H4 (cell line): ENCODE data around the gene PA2G4. TPM values are rescaled to one million over a fixed set of nuclear protein-coding genes. Genes with fewer than 3 reads are reported as not detected.

Experiments
- DNase-seq: peaks from one replicate; pipeline ENCODE4 v3.0.0-alpha.2; 2015; ENCODE audit warnings: low spot score
- total RNA-seq: library from RNA; depleted of rRNA; stranded (reverse); fragments of >200 nt; shearing (Covaris generic); gene quantifications from 2 replicates; pipeline ENCODE4 v1.2.3, GENCODE V29; 2014

Gene PA2G4
- total RNA-seq, 1 experiment from 2014 or later, result 227 TPM

DNA sequence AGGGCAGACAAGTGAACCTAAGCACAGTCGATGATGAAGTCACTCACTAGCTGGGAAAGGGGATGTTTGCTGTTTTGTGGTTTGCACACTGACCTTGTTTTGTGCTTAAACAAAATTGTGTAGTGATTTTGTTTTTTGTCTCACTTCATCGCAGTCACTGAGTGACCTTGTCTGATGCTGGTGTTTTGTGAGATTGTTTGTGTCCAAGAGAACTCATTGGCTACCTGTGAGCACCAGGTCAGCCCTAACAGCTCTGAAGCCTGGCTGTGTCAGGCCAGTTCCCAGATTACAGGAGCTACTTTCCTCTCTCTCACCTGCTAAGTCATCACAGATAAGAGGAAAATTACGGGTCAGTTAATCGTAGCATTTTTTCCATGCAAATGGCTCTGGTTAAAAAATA, 19.8 kb downstream of the PA2G4 start:
- DNase-seq, result no peak

DNA sequence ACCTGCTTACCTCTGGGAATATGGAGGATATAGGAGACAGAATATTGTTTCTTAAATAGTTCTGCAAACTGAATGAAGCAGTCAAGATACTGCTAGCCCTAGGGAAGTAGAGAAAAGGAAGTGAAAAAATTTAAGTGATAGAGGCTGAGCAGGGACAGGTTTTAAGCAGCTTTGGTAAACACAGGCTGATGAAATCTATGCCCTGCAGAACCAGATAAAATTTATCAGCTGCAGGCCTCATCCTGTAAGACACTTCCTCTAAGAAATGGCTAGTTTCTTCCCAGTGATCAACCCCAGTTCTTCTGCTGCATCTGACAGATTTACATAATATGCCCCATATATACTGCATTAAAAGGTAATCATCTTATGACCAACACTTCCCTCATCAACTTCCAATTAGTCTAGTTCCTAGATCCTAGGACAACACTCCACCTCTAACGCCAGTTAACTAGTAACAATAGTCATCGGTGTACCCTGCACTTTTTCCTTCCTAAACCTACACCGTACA, 22.4 kb downstream of the PA2G4 start:
- DNase-seq, result no peak

DNA sequence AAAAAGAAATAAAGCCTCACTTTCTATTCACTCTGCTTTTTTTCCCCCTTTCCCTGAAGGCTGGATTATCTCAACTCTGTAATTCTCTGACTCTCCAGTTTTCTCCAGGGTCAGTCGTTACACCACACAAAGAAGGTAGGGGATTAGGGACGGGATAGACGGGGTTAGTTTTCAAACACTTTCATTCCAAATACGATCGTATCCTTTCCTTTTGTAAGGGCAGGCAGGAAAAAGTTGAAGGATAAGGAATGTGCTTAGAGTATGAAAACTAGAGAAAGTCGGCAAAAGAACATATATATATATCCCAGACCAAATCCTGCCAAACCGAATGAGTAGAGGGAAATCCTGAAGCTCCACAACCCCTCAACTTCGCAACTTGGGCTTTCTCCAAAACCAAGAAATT, 23.1 kb downstream of the PA2G4 start:
- DNase-seq, result no peak

DNA sequence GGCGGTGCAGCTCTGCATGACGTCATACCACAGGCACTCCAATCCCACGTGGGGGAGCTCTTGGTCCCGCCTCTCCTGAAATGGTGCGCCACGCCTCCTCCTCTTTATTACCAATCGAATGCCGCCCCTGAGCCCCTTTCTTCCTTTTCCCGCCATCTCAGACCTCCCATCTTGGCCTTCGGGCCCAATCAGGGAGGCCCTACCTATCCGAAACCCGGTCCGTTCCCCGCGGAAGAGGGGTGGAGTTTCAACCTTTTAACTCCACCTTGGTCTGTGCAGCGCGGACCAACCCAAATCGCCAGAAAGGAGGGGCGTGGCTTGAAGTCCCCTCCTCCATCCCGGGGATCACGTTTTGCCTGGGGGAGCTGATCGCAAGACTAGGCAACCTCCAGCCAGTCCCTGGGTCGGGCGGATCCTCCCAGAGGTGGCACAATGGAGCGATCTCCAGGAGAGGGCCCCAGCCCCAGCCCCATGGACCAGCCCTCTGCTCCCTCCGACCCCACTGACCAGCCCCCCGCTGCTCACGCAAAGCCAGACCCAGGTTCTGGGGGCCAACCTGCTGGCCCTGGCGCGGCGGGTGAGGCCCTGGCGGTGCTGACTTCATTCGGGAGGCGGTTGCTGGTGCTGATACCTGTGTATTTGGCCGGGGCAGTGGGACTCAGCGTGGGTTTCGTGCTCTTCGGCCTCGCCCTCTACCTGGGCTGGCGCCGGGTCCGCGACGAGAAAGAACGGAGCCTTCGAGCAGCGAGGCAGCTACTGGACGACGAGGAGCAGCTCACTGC, 23.7 kb downstream of the PA2G4 start, which contains the start of gene ESYT1:
Gene ESYT1, plus strand, starts transcription at position 380 of the 782 bp plus-strand sequence. Its CDS starts 53 bp downstream, at position 433.
- peak; percentile 99 for DNase-seq

DNA sequence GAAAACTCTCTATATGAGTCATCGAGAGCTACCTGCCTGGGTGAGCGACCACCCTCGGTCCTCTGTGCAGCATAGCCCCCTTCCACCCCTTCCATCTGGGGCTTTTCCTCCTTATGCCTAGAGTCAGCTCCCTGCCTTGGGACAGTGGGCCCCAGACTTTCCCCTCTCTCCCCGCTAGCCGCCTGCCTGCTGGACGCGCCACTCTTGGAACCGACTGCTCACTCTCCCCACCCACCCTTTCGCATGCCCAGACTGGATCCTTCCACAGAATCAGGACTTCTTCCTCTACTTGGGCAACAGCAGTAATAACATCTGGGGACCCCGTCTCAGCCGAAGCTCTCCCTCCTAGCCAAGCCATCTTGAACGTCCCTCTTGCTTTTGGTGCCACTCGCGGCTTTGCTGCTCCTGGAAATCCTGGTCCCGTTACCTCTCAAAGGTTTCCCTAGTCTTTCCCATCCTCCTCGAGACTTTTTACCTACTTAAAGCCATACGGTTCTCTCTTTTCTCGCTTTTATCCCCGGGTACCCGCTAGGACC, 24.4 kb downstream of the PA2G4 start:
- DNase-seq, result no peak

DNA sequence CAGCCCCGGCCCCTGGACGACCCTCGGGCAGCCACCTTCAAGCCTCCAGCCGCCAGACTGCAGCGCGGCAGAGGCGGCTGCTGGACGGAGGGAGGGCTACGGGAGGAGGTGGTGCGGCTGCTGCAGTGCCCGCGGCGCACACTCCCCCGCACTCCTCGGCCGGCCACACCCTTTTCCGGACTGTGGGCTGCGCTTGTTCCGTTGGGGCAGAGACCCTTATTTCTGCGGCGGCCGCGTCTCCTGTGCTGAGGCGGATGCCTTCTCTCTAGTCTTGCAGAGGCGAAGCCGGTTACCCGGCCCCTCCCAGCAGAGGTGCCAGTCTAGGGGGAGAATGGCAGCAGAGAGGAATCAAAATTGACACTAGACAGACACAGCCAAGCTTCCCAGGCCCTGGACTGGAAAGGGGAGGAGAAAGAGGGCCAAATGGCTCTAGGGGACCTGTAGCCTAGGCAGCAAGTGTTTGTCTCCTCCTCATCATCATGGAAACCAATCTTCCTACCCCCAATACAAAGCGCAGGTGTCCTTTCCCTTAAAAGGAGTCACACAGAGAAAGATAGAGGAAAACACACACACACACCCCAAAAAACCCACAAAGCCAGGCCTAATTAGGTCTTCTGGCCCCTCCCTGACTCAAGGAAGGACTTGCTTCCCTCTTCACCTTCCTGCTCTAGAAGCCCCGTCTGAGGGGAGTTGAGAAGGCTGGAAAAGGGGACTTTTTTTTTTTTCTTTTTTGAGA, 25.0 kb downstream of the PA2G4 start:
- no peak for DNase-seq

DNA sequence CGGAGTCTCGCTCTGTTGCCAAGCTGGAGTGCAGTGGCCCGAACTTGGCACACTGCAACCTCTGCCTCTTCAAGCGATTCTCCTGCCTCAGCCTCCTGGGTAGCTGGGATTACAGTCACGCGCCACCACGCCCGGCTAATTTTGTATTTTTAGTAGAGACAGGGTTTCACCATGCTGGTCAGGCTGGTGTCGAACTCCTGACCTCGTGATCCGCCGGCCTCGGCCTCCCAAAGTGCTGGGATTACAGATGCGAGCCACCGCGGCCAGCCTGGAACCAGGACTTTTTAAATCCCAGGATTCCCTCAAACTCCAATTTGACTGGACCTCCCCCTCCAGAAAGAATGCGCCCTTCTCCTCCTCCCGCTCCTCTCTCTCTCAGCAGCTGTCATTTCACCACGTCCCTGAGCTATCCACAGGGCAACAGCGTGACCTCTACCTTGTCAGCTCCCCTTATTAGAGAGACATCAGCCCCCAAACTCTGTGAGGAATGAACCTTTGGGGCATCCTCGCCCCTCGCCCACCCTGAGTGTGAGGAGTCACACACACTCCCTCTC, 25.7 kb downstream of the PA2G4 start:
- no peak for DNase-seq

DNA sequence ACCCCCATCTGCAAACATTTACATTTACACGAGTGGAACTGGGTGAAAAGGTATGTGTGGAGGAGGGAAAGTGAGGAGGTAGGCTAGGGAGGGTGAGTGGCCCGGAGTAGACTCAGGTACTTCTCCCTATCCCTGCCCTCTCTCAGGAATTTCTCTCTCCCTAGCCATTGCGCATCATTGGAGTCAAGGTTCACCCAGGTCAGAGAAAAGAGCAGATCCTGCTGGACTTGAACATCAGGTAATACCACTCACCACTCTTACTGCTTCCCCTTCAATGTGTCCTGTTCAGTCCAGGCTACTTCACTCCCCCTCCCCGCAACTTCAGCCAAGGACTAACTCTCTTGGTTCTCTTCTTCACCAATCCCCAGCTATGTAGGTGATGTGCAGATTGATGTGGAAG, 26.5 kb downstream of the PA2G4 start:
- no peak for DNase-seq

DNA sequence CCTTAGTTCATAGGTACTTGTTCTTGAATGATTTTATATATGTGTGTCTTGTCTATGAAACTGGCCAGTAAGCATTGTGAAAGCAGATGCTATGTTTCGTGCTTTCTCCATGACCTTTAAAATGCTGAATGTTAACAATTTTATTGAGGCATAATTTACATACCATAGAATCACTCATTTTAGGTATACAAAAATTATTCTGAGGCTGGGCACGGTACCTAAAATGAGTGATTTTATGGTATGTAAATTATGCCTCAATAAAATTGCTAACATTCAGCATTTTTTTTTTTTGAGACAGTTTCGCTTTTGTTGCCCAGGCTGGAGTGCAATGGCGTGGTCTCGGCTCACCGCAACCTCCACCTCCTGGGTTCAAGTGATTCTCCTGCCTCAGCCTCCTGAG, 30.5 kb downstream of the PA2G4 start:
- DNase-seq, result no peak

DNA sequence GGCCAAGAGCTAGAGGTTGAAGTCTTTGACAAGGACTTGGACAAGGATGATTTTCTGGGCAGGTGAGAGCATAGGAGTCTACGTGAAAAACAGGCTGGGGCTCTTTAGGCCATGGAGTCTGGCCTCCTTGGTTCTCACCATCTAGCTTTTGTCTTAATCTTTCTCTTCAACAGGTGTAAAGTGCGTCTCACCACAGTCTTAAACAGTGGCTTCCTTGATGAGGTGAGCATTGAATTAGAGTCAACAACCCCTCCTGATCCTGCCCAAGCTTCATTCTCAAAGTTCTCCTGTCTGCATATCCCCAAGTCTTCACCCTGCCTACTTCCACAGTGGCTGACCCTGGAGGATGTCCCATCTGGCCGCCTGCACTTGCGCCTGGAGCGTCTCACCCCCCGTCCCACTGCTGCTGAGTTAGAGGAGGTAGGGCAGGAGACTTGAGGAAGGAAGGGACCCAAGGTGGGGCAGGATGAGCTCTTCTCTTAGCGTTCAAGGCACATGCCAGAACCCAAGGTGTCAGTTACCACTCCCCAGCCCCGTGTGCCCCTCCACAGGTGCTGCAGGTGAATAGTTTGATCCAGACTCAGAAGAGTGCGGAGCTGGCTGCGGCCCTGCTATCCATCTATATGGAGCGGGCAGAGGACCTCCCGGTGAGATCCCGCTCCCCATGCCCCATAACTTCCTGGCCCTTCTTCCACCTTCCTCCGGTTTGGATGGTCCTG, 33.7 kb downstream of the PA2G4 start:
- DNase-seq, result no peak

DNA sequence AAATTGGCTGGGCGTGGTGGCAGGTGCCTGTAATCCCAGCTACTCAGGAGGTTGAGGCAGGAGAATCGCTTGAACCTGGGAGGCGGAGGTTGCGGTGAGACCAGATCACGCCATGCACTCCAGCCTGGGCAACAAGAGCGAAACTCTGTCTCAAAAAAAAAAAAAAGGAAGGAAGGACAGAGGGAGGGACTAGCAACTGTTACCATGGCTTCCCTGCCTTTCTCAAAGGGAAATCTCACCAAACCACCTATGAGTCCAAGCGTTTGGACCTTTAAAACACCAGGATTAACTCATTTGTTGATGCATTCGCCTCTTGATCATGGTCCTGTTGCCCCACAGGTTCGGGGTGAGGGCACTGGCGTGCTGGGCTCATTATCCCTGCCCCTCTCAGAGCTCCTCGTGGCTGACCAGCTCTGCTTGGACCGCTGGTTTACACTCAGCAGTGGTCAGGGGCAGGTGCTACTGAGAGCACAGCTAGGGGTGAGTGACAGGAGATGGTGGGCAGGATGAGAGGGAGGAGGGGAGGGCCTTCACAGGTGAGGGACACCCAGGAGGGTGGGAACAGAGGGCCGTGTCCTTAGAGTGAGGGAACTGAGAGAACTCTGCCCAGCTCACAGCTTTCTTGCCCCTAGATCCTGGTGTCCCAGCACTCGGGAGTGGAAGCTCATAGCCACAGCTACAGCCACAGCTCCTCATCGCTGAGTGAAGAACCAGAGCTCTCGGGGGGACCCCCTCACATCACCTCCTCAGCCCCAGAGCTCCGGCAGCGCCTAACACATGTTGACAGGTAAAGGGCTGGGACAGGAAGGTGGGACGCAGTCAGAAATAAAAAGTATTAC, 37.8 kb downstream of the PA2G4 start:
- no peak for DNase-seq

DNA sequence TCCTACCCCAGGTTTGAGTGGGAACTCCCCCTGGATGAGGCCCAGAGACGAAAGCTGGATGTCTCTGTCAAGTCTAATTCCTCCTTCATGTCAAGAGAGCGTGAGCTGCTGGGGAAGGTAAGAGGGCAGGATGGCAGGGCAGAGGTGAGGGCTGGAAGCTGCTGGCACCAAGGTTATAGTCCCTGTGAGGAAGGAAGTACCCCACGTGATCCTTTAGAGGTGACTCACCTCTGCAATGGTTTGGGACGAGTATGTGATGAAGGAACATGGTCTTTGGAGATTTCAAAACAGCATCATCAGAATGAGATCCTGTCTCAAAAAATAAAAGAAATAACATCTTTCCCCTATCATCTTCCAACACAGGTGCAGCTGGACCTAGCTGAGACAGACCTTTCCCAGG, 38.9 kb downstream of the PA2G4 start:
- no peak for DNase-seq

DNA sequence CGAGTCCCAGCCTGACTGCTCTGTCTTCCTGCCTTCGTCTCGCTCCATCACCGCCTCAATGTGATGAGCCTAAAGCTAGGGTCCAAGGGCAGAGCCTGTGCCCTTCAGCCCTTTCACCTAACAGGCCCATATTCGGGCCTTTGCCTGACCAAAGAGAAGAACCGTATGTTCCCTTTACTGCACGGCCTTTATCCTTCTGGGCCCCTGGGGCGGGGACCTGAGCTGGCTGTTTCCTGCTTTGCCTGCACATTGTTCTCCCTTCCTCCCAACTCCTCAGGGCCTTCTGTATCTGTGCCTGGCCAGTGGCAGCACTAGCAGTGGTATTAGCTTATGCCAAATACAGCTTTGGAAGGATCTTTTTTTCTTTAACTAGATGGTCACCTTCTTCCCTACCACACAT, 39.5 kb downstream of the PA2G4 start:
- DNase-seq, result no peak

DNA sequence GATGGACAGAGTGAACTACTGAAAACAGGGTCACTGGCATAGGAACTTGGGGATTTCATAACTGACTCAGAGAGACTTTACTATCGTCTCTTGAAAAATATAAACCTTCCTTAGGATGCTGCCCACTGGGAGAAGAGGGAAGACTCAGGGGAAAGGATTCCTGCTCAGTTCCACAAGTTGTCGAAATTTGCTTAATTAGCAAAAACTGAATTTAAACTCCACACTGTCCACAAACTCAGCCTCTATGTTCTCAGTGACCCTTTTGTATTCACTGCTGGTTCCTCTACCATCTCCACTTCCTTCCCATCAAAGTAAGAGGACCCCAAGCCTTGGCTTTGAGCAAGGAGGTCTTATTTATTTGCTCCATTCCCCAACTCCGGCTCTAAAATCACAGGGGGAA, 40.9 kb downstream of the PA2G4 start:
- DNase-seq, result no peak

DNA sequence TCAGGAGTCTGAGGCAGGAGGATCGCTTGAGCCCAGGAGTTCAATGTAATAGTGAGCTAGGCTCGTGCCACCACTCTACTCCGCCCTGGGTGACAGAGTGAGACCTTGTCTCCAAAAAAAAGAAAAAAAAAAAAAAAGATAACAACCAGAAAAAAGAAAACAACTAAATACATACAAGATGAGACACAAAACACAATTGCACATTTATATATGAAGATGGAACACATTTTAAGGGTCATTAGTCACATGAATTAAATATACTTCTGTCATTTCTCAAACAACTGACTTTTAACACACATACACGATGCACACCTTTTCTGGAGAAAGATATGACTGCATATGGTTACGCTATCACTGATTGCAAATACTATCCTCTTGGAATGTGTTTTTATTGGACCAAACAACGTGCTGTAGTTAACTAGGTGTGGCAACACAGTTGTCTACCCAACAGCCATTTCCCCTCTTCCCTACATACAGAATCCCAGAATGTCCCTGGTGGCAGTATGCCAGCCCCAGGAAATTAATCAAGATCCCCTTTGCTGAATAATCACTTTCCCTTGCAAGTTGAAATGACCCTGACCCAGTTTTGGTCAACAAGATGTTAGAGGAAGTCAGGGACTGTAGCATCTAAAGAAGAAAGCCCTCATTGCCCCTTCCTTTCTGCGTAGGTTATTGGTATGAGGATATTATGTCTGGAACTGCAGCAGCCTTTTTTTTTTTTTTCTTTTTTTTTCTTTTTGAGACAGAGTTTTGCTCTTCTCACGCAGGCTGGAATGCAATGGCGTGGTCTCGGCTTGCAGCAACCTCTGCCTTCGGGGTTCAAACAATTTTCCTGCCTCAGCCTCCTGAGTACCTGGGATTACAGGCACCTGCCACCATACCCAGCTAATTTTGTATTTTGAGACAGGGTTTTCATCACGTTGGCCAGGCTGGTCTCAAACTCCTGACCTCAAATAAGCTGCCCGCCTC, 42.4 kb downstream of the PA2G4 start:
- no peak for DNase-seq

DNA sequence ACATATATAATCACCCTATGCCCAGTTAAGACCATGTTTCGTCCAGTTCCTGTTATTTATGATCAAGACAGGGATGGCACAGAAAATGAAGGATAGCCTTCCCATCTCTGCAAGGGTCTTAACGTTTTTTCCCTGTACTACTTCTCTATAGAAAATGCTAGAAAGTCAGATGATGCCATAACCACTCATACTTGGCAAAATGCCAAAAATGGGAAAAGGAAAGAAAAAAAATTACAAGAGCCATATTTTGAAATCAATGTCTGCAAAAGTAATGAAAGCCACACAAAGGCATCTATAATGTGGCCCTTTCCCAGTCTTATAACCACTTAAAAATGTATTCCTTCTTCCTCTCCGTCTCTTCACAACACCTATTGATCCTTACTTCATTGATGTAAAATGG, 46.2 kb downstream of the PA2G4 start:
- no peak for DNase-seq

DNA sequence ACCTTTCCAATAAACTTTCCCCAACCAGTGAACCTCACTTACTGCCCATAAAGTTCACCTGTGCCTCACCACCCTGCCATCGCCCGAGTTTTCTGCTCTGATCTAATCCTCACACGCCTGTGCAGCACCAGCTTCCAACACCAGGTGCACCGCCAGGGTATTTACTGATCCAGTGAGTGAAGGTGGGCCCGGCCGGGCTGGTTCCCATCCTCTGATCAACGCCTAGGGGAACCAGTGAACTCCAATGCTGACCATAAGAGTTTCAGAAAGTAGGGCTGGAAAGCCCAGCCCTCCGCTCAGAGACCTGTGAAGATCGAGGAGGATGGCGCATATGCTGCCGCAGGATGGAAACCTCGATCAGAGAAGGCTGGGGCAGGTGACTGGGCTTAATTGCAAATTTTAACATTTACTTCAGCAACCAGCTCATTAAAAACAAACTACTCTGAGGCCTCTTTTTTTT, 47.3 kb downstream of the PA2G4 start:
- DNase-seq, result no peak

DNA sequence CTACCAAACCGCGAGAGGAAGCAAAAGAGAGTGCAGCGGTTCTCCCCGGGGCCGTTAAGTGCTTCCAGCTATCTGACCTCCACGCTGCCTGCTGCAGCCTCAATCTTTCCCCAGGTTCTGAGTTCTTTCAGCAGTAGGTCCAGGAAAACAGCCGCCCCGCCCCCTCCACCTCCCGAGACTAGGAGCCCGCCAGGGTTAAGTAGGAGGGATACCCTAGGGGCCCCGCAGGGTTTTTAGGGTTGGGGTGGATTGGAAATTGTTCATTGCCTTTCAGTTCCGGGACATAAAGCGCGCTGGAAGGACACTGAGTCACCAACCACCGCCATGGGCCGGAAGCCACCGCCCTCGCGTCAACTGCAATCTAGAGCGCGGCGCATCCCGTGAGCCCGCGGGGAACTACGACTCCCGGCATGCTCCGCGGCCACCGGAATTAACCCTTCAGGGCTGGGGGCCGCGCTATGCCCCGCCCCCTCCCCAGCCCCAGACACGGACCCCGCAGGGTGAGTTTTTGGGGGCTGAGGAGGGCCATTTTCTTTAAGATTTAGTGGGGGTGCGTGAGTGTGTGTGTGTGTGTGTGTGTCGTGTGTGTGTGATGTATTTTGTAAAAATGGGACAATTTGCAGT, 47.9 kb downstream of the PA2G4 start, which contains the start of gene MYL6B:
Gene MYL6B, plus strand, starts transcription at position 456 of the 624 bp plus-strand sequence. CDS start 1,332 bp downstream, outside the sequence.
- peak; percentile 90 for DNase-seq
